Vagina (tissue), 2 donors: Measurements from ENCODE around the gene PARD6G. TPM values are rescaled to one million over a fixed set of nuclear protein-coding genes. Genes with fewer than 3 reads are reported as not detected.
"Not testable (repeated sequence)": the region's sequence is repeated elsewhere in the genome, so short reads cannot be mapped to it uniquely, and the experiment has no call there.

Experiments used
- DNase-seq, 2 donors: peaks; one replicate each; pipeline ENCODE4 v3.0.0-alpha.2; 2017; ENCODE audit errors: extremely low spot score in 2 of 2
- H3K27ac ChIP-seq: fragments of 200-600 bp; sonication (generic); one replicate; pipeline ENCODE4 v1.5.1; 2019
- H3K27me3 ChIP-seq: fragments of 200-600 bp; sonication (generic); one replicate; pipeline ENCODE4 v1.5.1; 2019
- H3K36me3 ChIP-seq, 2 donors: fragments of 200-600 bp; sonication (generic); one replicate each; pipeline ENCODE4 v1.5.1; 2017 to 2019
- H3K4me1 ChIP-seq: fragments of 200-600 bp; sonication (generic); one replicate; pipeline ENCODE4 v1.5.1; 2019
- H3K4me3 ChIP-seq, 2 donors: fragments of 200-600 bp; sonication (generic); 1 replicate in 1 of 2; 2 replicates in 1 of 2; pipeline ENCODE4 v1.5.1; 2016 to 2019
- H3K9me3 ChIP-seq: fragments of 200-600 bp; sonication (generic); one replicate; pipeline ENCODE4 v1.5.1; 2019
- POLR2A ChIP-seq, 2 donors: fragments of 450-650 bp; IDR thresholded peaks; one replicate each; pipeline ENCODE4 v1.6.1; 2017; ENCODE audit warnings: antibody characterized with exemption in 2 of 2, mild to moderate bottlenecking in 2 of 2, moderate library complexity in 2 of 2
- POLR2AphosphoS5 ChIP-seq, 2 donors: sonication (generic); formaldehyde crosslinking; IDR thresholded peaks; one replicate each; pipeline ENCODE4 v1.9.0; 2017; ENCODE audit warnings: antibody characterized with exemption in 2 of 2, mild to moderate bottlenecking in 2 of 2, low read depth in 1 of 2; ENCODE audit not compliant: insufficient read depth in 1 of 2
- intact Hi-C: fragments of 100-400 bp; cut with DNase I; formaldehyde crosslinking; loops from one replicate; pipeline ENCODE4 v1.15.1; 2023
- total RNA-seq: library from RNA; depleted of rRNA; stranded (reverse); fragments of >200 nt; gene quantifications from one replicate; pipeline ENCODE4 v1.2.3, GENCODE V29; 2016
- TF ChIP-seq, protein P1 (sequence below), 3 experiments: fragments of 450-650 bp in 2 of 3; fragments of 200-600 bp in 1 of 3; sonication (generic) in 1 of 3; IDR thresholded peaks; one replicate each; pipeline ENCODE4 v1.5.1; 2017 to 2019; ENCODE audit warnings: antibody characterized with exemption in 3 of 3, mild to moderate bottlenecking in 2 of 3, moderate library complexity in 2 of 3

Gene PARD6G
- total RNA-seq, 1 donor from 2014 or later, result 32.7 TPM

DNA sequence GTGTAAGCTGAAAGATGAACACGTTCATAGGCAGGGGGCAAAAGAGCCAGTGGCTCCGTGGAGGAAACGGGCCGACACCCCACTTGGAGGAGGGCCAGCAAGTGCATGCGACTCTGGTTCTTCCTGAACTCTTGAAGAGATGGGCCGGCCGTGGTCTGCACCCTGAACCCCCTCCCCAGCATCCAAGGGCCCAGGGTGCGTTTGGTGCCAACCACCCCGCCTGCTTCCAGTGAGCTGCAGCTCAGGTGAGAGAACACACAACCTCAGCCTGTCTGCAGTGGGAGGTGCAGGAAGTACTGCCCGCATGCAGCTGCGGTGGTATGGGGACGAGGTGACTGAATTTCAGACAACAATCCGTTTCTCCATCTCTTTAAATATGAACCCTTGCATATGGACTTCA is 79.4 kb downstream of the PARD6G start:
- Histone ChIP-seq H3K27me3 (no peaks in the 10 kb centered on the region), H3K9me3 (no peaks in the 10 kb centered on the region), H3K27ac (no peak overlapping the region), H3K4me3 (no peak overlapping the region), H3K4me1 (peaks cover 11% of the 10 kb centered on the region), H3K36me3 (no peaks in the 10 kb centered on the region)
- TF ChIP-seq POLR2AphosphoS5 (IDR thresholded peaks at IDR 0.05; ENCODE audit: insufficient read depth in 1 of 2, low read depth in 1 of 2) (no peak), POLR2A (IDR thresholded peaks at IDR 0.05) (no peak)
- TF ChIP-seq, protein P1, sequence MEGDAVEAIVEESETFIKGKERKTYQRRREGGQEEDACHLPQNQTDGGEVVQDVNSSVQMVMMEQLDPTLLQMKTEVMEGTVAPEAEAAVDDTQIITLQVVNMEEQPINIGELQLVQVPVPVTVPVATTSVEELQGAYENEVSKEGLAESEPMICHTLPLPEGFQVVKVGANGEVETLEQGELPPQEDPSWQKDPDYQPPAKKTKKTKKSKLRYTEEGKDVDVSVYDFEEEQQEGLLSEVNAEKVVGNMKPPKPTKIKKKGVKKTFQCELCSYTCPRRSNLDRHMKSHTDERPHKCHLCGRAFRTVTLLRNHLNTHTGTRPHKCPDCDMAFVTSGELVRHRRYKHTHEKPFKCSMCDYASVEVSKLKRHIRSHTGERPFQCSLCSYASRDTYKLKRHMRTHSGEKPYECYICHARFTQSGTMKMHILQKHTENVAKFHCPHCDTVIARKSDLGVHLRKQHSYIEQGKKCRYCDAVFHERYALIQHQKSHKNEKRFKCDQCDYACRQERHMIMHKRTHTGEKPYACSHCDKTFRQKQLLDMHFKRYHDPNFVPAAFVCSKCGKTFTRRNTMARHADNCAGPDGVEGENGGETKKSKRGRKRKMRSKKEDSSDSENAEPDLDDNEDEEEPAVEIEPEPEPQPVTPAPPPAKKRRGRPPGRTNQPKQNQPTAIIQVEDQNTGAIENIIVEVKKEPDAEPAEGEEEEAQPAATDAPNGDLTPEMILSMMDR (IDR thresholded peaks at IDR 0.05), result no peak
- intact Hi-C loops, result no loop called here
- DNase-seq, result no peak

DNA sequence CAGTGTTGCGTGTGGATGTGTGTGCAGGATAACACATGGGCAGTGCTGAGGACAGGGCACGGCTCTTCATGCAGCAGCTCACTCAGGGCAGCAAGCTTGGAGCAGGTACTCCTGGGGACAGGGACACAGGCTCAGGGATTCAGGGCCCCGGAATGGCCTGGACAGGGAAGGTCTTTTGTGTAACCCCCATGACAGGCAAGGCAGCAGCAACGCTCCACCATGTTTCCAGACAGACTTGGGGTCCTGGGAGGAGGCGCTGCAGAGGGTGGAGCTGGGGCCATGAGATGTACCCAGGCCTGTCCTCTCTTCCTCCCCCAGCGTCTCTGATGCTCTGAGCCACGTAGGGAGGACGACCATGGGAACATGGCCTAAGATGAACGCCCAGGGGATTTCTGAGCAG is 80.0 kb downstream of the PARD6G start:
- DNase-seq, result no peak
- Histone ChIP-seq H3K4me1 (peaks cover 11% of the 10 kb centered on the region), H3K4me3 (no peak overlapping the region), H3K36me3 (no peaks in the 10 kb centered on the region), H3K27me3 (no peaks in the 10 kb centered on the region), H3K27ac (no peak overlapping the region), H3K9me3 (no peaks in the 10 kb centered on the region)
- intact Hi-C loops, result no loop called here
- TF ChIP-seq, protein P1 (IDR thresholded peaks at IDR 0.05), result no peak
- TF ChIP-seq POLR2A (IDR thresholded peaks at IDR 0.05) (no peak), POLR2AphosphoS5 (IDR thresholded peaks at IDR 0.05; ENCODE audit: insufficient read depth in 1 of 2, low read depth in 1 of 2) (no peak)

DNA sequence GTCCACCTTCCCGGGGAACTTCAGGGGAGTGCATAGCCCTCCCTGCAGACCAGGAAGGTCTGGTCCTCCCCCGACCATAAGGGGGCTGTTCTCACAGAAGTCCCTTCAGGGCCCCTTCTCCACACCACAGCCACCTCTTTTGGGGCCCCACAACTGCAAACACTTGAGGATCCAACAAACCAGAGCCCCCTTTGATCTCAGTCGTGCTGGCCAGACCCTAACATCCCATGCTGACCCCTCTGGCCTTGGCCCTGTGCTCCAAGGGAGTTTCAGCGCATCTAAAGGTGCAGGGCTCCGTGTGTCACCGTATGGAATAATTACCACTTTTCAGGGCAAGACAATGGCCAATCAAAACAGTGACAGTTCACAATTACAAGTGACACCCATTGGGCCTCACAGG is 80.6 kb downstream of the PARD6G start:
- Histone ChIP-seq H3K27me3 (no peaks in the 10 kb centered on the region), H3K27ac (no peak overlapping the region), H3K4me3 (no peak overlapping the region), H3K9me3 (no peaks in the 10 kb centered on the region), H3K36me3 (no peaks in the 10 kb centered on the region), H3K4me1 (peaks cover 11% of the 10 kb centered on the region)
- TF ChIP-seq, protein P1 (IDR thresholded peaks at IDR 0.05), result no peak
- TF ChIP-seq POLR2AphosphoS5 (IDR thresholded peaks at IDR 0.05; ENCODE audit: insufficient read depth in 1 of 2, low read depth in 1 of 2), result no peak
- no peak for TF ChIP-seq POLR2A (IDR thresholded peaks at IDR 0.05)
- no peak for DNase-seq
- intact Hi-C loops, result no loop called here

DNA sequence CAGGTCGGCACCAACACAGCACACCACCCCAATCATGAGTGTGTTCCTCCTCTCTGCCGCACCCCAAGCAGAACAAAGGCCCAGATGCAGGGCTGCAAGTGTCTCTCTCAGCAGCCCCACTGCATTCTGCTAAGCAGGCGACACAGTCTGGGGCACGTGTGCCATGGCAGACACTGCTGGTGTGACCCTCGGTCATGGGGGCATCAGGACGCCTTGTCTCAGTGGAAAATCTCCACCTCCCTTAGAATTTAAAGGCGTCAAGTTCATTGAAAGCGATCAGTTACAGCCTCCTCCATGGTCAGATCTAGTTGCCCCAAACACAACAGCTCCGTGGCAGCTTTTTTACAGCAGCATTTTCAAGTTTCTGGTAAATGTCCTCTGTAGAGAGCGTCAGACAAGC is 81.1 kb downstream of the PARD6G start:
- Histone ChIP-seq H3K4me3 (no peak overlapping the region), H3K9me3 (no peaks in the 10 kb centered on the region), H3K36me3 (no peaks in the 10 kb centered on the region), H3K27ac (no peak overlapping the region), H3K27me3 (no peaks in the 10 kb centered on the region), H3K4me1 (peaks cover 6% of the 10 kb centered on the region)
- TF ChIP-seq, protein P1 (IDR thresholded peaks at IDR 0.05), result no peak
- TF ChIP-seq POLR2AphosphoS5 (IDR thresholded peaks at IDR 0.05; ENCODE audit: insufficient read depth in 1 of 2, low read depth in 1 of 2) (no peak), POLR2A (IDR thresholded peaks at IDR 0.05) (no peak)
- intact Hi-C loops, result no loop called here
- DNase-seq, result no peak

DNA sequence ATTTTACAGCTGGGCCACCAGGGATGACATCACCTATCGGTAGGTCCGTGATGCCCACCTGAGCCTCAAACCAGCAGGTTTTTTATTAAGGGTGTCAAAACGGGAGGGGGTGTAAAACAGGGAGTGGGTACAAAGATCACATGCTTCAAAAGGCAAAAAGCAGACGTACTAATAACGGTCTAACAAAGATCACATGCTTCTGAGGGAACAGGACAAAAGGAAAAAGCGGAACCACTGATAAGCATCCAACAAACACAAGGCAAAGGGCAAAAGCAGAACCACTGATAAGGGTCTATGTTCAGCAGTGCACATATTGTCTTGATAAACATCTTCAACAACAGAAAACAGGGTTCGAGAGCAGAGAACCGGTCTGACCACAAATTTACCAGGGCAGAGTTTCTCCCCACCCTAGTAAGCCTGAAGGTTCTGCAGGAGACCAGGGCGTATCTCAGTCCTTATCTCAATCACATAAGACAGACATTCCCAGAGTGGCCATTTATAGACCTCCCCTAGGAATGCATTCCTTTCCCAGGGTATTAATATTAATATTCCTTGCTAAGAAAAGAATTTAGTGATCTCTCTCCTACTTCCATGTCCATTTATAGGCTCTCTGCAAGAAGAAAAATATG is 82.5 kb downstream of the PARD6G start:
- H3K4me1 ChIP-seq, H3K4me3 ChIP-seq, H3K27me3 ChIP-seq, H3K36me3 ChIP-seq, H3K27ac ChIP-seq, DNase-seq, intact Hi-C loops, H3K9me3 ChIP-seq: not testable (repeated sequence)
